VCaP (cell line): ENCODE measurements around the gene COL2A1.

ENCODE experiments used
- H3K27ac ChIP-seq: fragments of 450-650 bp; 2 replicates; pipeline ENCODE4 v1.5.1; 2017
- TF ChIP-seq, protein P1 (sequence below): fragments of 450-650 bp; conservative IDR thresholded peaks from 2 replicates; pipeline ENCODE4 v1.5.1; 2017; ENCODE audit warnings: mild to moderate bottlenecking, moderate library complexity

COL2A1 gene

DNA sequence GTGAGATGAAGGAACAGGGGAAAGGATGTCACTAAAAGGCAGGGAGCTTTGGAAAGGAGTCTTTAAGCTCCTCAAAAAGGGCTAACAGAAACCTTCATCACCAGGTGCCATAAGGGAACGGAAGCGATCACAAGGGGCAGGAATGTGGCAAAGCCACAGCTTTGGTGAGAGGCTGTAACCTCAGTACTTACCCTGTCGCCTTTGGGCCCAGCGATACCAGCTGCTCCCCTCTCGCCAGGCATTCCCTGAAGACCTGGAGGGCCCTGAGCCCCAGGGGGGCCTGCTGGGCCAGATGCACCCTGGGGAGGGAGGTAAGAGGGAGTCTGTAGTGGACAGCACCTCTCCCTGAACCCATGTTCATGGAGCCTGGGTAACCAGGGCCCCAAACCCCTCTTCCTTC is 22.0 kb downstream of the COL2A1 start:
- H3K27ac ChIP-seq = no peak overlapping the region
- TF ChIP-seq, protein P1, sequence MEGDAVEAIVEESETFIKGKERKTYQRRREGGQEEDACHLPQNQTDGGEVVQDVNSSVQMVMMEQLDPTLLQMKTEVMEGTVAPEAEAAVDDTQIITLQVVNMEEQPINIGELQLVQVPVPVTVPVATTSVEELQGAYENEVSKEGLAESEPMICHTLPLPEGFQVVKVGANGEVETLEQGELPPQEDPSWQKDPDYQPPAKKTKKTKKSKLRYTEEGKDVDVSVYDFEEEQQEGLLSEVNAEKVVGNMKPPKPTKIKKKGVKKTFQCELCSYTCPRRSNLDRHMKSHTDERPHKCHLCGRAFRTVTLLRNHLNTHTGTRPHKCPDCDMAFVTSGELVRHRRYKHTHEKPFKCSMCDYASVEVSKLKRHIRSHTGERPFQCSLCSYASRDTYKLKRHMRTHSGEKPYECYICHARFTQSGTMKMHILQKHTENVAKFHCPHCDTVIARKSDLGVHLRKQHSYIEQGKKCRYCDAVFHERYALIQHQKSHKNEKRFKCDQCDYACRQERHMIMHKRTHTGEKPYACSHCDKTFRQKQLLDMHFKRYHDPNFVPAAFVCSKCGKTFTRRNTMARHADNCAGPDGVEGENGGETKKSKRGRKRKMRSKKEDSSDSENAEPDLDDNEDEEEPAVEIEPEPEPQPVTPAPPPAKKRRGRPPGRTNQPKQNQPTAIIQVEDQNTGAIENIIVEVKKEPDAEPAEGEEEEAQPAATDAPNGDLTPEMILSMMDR = no peak

DNA sequence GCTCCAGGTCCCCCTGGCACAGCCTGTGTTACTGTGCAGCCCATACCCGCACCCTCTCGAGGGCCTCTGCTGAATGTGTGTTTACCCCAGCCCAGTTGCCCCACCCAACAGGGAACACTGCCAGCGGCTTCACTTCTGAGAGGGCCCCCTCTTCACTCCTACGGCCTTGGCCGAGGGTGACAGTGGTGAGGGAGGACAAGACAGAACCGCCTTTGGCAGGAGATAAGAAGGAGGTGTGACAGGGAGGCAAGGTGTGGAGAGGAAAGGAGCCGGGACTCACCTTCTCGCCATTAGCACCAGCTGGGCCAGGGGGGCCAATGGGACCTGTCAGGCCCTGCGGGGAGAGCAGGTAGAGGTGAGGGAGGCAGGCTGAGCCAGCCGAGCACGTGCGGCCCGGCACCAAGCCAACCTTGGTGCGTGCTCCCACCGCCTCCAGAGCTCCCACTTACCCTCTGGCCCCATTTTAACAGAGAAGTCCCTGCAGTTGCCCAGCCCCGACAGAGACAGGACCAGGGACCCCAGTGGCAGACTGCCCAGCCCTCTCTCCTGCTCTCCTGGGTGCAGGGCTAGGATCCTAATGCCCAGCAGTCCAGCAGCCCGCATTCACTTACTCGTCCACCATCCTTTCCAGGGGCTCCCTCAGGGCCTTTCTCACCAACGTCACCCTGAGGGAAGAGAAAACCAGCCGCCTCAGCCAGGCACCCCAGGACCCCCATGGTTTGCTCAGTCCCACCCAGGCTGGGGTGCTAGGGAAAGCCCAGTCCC is 22.6 kb downstream of the COL2A1 start:
- no peak overlapping the region for H3K27ac ChIP-seq
- TF ChIP-seq, protein P1 = no peak

DNA sequence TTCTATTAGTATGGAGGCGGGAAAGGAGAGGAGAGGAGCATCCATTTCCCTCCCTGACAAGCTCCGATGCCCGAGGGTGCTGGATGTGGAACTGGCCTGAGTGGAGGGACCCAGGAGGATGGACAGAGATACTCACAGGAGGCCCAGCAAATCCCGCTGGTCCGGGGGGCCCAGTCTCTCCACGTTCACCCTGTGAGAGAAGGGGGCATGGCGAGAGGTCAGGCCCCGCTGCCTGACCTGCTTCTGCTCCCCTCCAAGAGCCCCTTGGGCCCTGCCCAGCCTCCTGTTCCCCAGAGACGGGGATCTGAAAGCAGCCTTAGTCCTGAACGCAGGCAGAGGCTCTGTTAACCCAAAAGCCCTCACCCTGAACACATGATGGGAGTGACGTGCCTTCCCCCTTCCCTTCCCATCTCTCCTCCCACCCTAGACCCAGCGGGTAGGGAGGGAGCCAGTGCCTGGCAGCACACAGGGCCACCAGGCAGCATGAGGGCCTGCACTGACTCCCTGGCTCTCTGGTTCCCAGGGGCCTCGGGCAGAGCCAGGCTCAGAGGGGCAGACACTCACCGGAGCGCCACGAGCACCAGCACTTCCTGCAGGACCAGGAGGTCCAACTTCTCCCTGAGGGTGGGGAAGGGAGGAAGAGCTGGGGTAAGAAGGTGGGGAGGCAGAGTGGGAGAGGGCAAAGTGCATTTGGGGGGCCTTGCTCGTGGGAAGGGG is 23.3 kb downstream of the COL2A1 start:
- TF ChIP-seq, protein P1 = no peak
- no peak overlapping the region for H3K27ac ChIP-seq

DNA sequence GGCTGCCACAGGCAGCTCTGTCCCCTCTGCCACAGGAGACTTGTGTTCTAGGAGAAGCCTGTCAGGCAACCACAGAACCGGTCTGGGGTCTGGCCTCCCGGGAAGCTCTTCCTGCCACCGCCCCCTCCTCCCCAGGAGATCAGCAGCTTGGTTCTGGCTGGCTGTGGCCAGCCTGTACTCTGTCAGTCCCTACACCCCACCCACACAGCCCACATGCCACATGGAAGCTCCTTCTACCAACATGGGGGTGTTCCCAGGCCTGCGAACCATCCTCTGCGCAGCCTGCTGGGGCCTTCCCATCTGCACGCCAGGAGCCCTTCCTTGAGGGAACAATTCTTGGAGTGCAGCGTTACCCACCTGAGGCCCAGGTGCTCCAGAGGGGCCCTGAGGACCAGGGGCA is 24.1 kb downstream of the COL2A1 start:
- H3K27ac ChIP-seq = no peak overlapping the region
- TF ChIP-seq, protein P1 = no peak

DNA sequence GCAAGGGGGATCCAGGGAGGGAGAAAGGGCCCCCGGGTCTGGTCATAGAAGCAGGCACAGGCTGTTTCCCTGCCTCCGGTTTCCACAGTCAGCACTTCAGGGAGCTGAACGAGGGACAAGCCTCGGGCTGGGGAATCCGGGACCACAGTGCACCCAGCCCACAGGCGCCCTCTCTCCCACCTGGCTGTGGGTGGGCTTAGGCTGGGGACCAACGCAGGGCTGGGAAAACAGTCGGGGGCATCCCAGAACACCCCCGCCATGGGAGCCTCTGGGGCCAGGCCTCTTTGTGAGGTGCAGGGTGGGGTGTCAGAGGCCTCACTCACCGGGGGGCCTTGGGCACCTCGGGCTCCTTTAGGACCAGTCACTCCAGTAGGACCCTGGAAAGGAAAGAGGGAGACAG is 24.6 kb downstream of the COL2A1 start:
- TF ChIP-seq, protein P1 = no peak
- no peak overlapping the region for H3K27ac ChIP-seq

DNA sequence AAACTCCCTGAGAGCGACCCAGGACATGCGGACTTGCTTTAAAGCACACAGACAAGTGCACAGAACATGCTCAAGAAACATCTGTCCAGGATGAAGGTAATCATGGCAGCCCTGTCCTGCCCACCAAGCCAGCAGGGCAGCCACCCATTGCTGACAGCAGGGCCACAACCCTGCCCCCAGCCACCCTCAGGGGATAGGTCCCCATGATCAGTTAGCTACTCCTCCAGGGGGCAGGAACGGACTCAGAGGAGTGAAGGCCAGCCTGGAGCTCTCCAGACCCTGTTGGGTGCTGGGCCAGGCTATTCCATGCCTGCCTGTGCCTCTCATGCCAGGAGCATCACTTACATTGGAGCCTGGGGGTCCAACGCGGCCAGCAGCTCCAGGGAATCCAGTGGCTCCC is 25.1 kb downstream of the COL2A1 start:
- H3K27ac ChIP-seq = no peak overlapping the region
- TF ChIP-seq, protein P1 = no peak

DNA sequence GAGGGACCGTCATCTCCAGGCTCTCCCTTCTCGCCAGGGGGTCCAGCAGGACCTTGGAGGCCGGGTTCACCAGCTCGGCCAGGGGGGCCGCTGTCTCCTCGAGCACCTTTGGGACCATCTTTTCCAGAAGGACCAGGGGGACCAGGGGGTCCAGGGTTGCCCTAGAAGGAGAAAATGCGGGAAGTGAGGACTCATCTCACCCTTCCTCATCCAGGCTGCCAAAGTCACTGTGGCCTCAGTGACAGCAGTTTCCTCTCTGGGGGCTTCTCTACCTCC is 25.7 kb downstream of the COL2A1 start:
- TF ChIP-seq, protein P1 = no peak
- no peak overlapping the region for H3K27ac ChIP-seq
